Keratinocyte (primary cell): Measurements from ENCODE around the gene ABCC8.

Source experiments
- EZH2 ChIP-seq: IDR thresholded peaks from one replicate; pipeline ENCODE4 v1.6.1; 2012; ENCODE audit warnings: inconsistent platforms, mild to moderate bottlenecking, low read length, moderate library complexity
- TF ChIP-seq, protein P1 (sequence below), 3 experiments: IDR thresholded peaks in 1 of 3; conservative IDR thresholded peaks in 1 of 3; optimal IDR thresholded peaks in 1 of 3; 2 replicates in 2 of 3; 3 replicates in 1 of 3; pipeline versions ENCODE3 to v1.5.1; 2011; ENCODE audit warnings: low read length in 3 of 3, mild to moderate bottlenecking in 3 of 3, moderate library complexity in 2 of 3, control low read depth in 1 of 3, inconsistent platforms in 1 of 3; ENCODE audit not compliant: insufficient read depth in 2 of 3; ENCODE audit errors: extremely low read depth in 1 of 3

DNA sequence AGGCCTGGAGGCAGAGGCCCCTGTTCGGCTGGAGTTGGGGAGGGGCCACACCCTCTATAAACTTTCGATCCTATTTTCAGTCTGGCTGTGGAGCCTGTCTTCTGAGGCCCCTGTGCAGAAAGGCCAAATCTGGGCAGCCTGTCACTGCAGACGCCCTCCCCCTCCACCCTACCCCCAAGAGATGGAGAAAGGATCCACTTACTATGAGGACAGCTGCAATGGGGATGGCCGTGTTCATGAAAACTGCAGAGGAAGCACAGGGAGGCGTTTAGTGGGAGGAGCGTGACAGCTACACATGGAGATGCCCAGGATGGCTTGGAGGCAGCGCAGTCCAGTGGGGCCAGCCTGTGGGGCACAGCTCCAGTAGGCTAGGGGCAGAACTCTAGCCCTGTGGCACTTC is 44.6 kb downstream of the ABCC8 start:
- TF ChIP-seq, protein P1, sequence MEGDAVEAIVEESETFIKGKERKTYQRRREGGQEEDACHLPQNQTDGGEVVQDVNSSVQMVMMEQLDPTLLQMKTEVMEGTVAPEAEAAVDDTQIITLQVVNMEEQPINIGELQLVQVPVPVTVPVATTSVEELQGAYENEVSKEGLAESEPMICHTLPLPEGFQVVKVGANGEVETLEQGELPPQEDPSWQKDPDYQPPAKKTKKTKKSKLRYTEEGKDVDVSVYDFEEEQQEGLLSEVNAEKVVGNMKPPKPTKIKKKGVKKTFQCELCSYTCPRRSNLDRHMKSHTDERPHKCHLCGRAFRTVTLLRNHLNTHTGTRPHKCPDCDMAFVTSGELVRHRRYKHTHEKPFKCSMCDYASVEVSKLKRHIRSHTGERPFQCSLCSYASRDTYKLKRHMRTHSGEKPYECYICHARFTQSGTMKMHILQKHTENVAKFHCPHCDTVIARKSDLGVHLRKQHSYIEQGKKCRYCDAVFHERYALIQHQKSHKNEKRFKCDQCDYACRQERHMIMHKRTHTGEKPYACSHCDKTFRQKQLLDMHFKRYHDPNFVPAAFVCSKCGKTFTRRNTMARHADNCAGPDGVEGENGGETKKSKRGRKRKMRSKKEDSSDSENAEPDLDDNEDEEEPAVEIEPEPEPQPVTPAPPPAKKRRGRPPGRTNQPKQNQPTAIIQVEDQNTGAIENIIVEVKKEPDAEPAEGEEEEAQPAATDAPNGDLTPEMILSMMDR (optimal IDR thresholded peaks at IDR 0.05 in 1 of 3, IDR thresholded peaks at IDR 0.05 in 1 of 3, conservative IDR thresholded peaks at IDR 0.05 in 1 of 3; ENCODE audit: extremely low read depth in 1 of 3, insufficient read depth in 2 of 3, low read length in 3 of 3): no peak
- no peak for TF ChIP-seq EZH2
